Trophoblast cell (in vitro differentiated cells and primary cell): ENCODE data around the gene KLHL26.
"Not testable (repeated sequence)": the region's sequence is repeated elsewhere in the genome, so short reads cannot be mapped to it uniquely, and the experiment has no call there.

Experiments used
- DNase-seq, 2 donors: peaks; one replicate each; pipeline ENCODE4 v3.0.0-alpha.2; 2016
- H2AFZ ChIP-seq: 2 replicates; pipeline ENCODE4 v1.6.1; 2013; ENCODE audit warnings: low read length, moderate library complexity, mild to moderate bottlenecking; ENCODE audit not compliant: insufficient read depth, poor library complexity
- H2AK5ac ChIP-seq: 2 replicates; pipeline ENCODE4 v1.6.1; 2013; ENCODE audit warnings: mild to moderate bottlenecking, low read length
- H2BK120ac ChIP-seq: 2 replicates; pipeline ENCODE4 v1.6.1; 2013; ENCODE audit warnings: low read length, mild to moderate bottlenecking, moderate library complexity; ENCODE audit not compliant: insufficient read depth, poor library complexity
- H2BK12ac ChIP-seq: 2 replicates; pipeline ENCODE4 v1.6.1; 2013; ENCODE audit warnings: mild to moderate bottlenecking, low read length, moderate library complexity
- H2BK5ac ChIP-seq: 2 replicates; pipeline ENCODE4 v1.6.1; 2013; ENCODE audit warnings: low read length, low read depth, moderate library complexity, mild to moderate bottlenecking; ENCODE audit not compliant: poor library complexity
- H3K14ac ChIP-seq: 2 replicates; pipeline ENCODE4 v1.6.1; 2013; ENCODE audit warnings: mild to moderate bottlenecking, low read length
- H3K18ac ChIP-seq: 2 replicates; pipeline ENCODE4 v1.6.1; 2013; ENCODE audit warnings: mild to moderate bottlenecking, low read length
- H3K23ac ChIP-seq: 2 replicates; pipeline ENCODE4 v1.6.1; 2013; ENCODE audit warnings: low read length
- H3K27ac ChIP-seq: 2 replicates; pipeline ENCODE4 v1.5.1; 2013; ENCODE audit warnings: low read depth, mild to moderate bottlenecking, inconsistent platforms, low read length, moderate library complexity
- H3K27me3 ChIP-seq: 2 replicates; pipeline ENCODE4 v1.6.1; 2013; ENCODE audit warnings: inconsistent platforms, mild to moderate bottlenecking, low read length, moderate library complexity; ENCODE audit not compliant: insufficient read depth
- H3K36me3 ChIP-seq, 2 experiments: 1 replicate in 1 of 2; 2 replicates in 1 of 2; pipeline ENCODE4 v1.6.1; 2013; ENCODE audit warnings: low read length in 2 of 2, mild to moderate bottlenecking in 2 of 2, moderate library complexity in 1 of 2; ENCODE audit not compliant: insufficient read depth in 2 of 2, control insufficient read depth in 1 of 2
- H3K4ac ChIP-seq: 2 replicates; pipeline ENCODE4 v1.6.1; 2013; ENCODE audit warnings: low read depth, mild to moderate bottlenecking, low read length, moderate library complexity
- H3K4me1 ChIP-seq, 2 experiments: 1 replicate in 1 of 2; 2 replicates in 1 of 2; pipeline ENCODE4 v1.6.1; 2013; ENCODE audit warnings: low read length in 2 of 2, mild to moderate bottlenecking in 2 of 2, moderate library complexity in 1 of 2; ENCODE audit not compliant: insufficient read depth in 2 of 2, control insufficient read depth in 1 of 2
- H3K4me2 ChIP-seq: 2 replicates; pipeline ENCODE4 v1.6.1; 2013; ENCODE audit warnings: inconsistent platforms, mild to moderate bottlenecking, low read length, moderate library complexity
- H3K4me3 ChIP-seq: 2 replicates; pipeline ENCODE4 v1.5.1; 2013; ENCODE audit warnings: mild to moderate bottlenecking, low read depth, low read length, inconsistent platforms
- H3K79me1 ChIP-seq: one replicate; pipeline ENCODE4 v1.6.1; 2013; ENCODE audit warnings: low read length
- H3K79me2 ChIP-seq: 2 replicates; pipeline ENCODE4 v1.6.1; 2013; ENCODE audit warnings: low read length, mild to moderate bottlenecking; ENCODE audit not compliant: control insufficient read depth, insufficient read depth, poor library complexity
- H3K9ac ChIP-seq: 2 replicates; pipeline ENCODE4 v1.6.1; 2013; ENCODE audit warnings: mild to moderate bottlenecking, low read length
- H3K9me3 ChIP-seq: 2 replicates; pipeline ENCODE4 v1.6.1; 2013; ENCODE audit warnings: low read depth, mild to moderate bottlenecking, control low read depth, inconsistent platforms, low read length; ENCODE audit not compliant: insufficient read depth
- H4K12ac ChIP-seq: 2 replicates; pipeline ENCODE4 v1.6.1; 2013; ENCODE audit warnings: low read depth, mild to moderate bottlenecking, low read length, moderate library complexity
- H4K8ac ChIP-seq: 2 replicates; pipeline ENCODE4 v1.6.1; 2013; ENCODE audit warnings: low read depth, mild to moderate bottlenecking, low read length, moderate library complexity
- H4K91ac ChIP-seq: one replicate; pipeline ENCODE4 v1.6.1; 2013; ENCODE audit warnings: low read depth, mild to moderate bottlenecking, low read length, moderate library complexity
- WGBS: extraction: QIAGEN DNeasy Blood & Tissue Kit; methylation state at CpG from one replicate; pipeline ENCODE4 v1.1.7; 2013; ENCODE audit warnings: missing lambda C conversion rate; ENCODE audit not compliant: insufficient read length, insufficient coverage; ENCODE audit errors: extremely low coverage; 5-methylcytosine and 5-hydroxymethylcytosine counted together

The KLHL26 gene

GRCh38 chr19:18589380-18590272 lies 47.2 kb upstream of the KLHL26 start:
- Histone ChIP-seq H2BK5ac (peak overlapping the region; percentile 26), H4K91ac (peak overlapping the region; percentile 22), H3K9ac (peak overlapping the region; percentile 64), H2BK12ac (no peak overlapping the region), H3K14ac (peak overlapping the region; percentile 6), H3K79me1 (peaks cover 16% of the 10 kb centered on the region), H3K4ac (peak overlapping the region; percentile 18), H3K27me3 (no peaks in the 10 kb centered on the region), H3K18ac (peak overlapping the region; percentile 43), H2AK5ac (peak overlapping the region; percentile 16), H3K4me3 (peak overlapping the region; percentile 84), H3K27ac (peak overlapping the region; percentile 94), H3K79me2 (peaks cover 6% of the 10 kb centered on the region), H4K8ac (peak overlapping the region; percentile 64), H4K12ac (peak overlapping the region; percentile 1), H3K4me2 (peak overlapping the region; percentile 87), H2BK120ac (peak overlapping the region; percentile 47), H3K4me1 (peaks cover 8 to 17% of the 10 kb centered on the region in 2 experiments), H3K9me3 (peaks cover 6% of the 10 kb centered on the region), H2AFZ (peak overlapping the region; percentile 38), H3K36me3 (peaks cover 4 to 6% of the 10 kb centered on the region in 2 experiments), H3K23ac (no peak overlapping the region)
- peak; percentile 80 to 83 for DNase-seq
- no CpG with 5 or more reads among the region's 52 CpGs for WGBS

GRCh38 chr19:18590273-18591272 lies 46.3 kb upstream of the KLHL26 start:
- Histone ChIP-seq H3K18ac (no peak overlapping the region), H3K14ac (no peak overlapping the region), H3K4me1 (peaks cover 11 to 20% of the 10 kb centered on the region in 2 experiments), H4K91ac (no peak overlapping the region), H3K9me3 (peaks cover 6% of the 10 kb centered on the region), H3K27me3 (no peaks in the 10 kb centered on the region), H3K79me1 (peaks cover 16% of the 10 kb centered on the region), H2AFZ (peak overlapping the region; percentile 10), H2AK5ac (no peak overlapping the region), H2BK5ac (no peak overlapping the region), H3K4me2 (peak overlapping the region; percentile 87), H2BK12ac (no peak overlapping the region), H3K27ac (peak overlapping the region; percentile 32), H3K4me3 (peak overlapping the region; percentile 46), H4K8ac (peak overlapping the region; percentile 44), H3K36me3 (peaks cover 4 to 6% of the 10 kb centered on the region in 2 experiments), H2BK120ac (no peak overlapping the region), H3K4ac (no peak overlapping the region), H4K12ac (peak overlapping the region; percentile 32), H3K9ac (no peak overlapping the region), H3K23ac (no peak overlapping the region), H3K79me2 (peaks cover 6% of the 10 kb centered on the region)
- no CpG with 5 or more reads among the region's 40 CpGs for WGBS
- peak in 1 of 2 donors; percentile 39 for DNase-seq

GRCh38 chr19:18591735-18592385 lies 45.0 kb upstream of the KLHL26 start:
- H2BK120ac ChIP-seq = no peak overlapping the region
- H3K79me2 ChIP-seq = peaks cover 6% of the 10 kb centered on the region
- H4K91ac ChIP-seq = no peak overlapping the region
- no peak overlapping the region for H3K4me2 ChIP-seq
- no peak for DNase-seq
- H4K12ac ChIP-seq = no peak overlapping the region
- H3K4ac ChIP-seq = no peak overlapping the region
- peaks cover 11 to 21% of the 10 kb centered on the region in 2 experiments for H3K4me1 ChIP-seq
- no peak overlapping the region for H3K9ac ChIP-seq
- no peaks in the 10 kb centered on the region for H3K27me3 ChIP-seq
- H3K14ac ChIP-seq = no peak overlapping the region
- WGBS = no CpG with 5 or more reads among the region's 22 CpGs
- no peak overlapping the region for H3K18ac ChIP-seq
- H4K8ac ChIP-seq = no peak overlapping the region
- peaks cover 16% of the 10 kb centered on the region for H3K79me1 ChIP-seq
- H3K4me3 ChIP-seq = no peak overlapping the region
- H3K36me3 ChIP-seq = peaks cover 4 to 6% of the 10 kb centered on the region in 2 experiments
- H3K23ac ChIP-seq = no peak overlapping the region
- H2BK12ac ChIP-seq = no peak overlapping the region
- H3K9me3 ChIP-seq = peaks cover 6% of the 10 kb centered on the region
- no peak overlapping the region for H2BK5ac ChIP-seq
- no peak overlapping the region for H2AK5ac ChIP-seq
- H2AFZ ChIP-seq = no peak overlapping the region
- H3K27ac ChIP-seq = no peak overlapping the region

- H2BK5ac ChIP-seq, H4K12ac ChIP-seq, H3K4me3 ChIP-seq, H3K18ac ChIP-seq, H2BK120ac ChIP-seq, H4K91ac ChIP-seq, H3K36me3 ChIP-seq, H3K4ac ChIP-seq, H2BK12ac ChIP-seq, DNase-seq, H2AFZ ChIP-seq, H2AK5ac ChIP-seq, H3K27ac ChIP-seq, H3K9ac ChIP-seq, H3K27me3 ChIP-seq, H3K4me2 ChIP-seq, H3K79me2 ChIP-seq, H3K23ac ChIP-seq, H3K14ac ChIP-seq, H3K9me3 ChIP-seq, H4K8ac ChIP-seq: not testable (repeated sequence)
- Histone ChIP-seq H3K4me1 (peaks cover 11 to 22% of the 10 kb centered on the region in 2 experiments), H3K79me1 (peaks cover 16% of the 10 kb centered on the region)
- no CpG with 5 or more reads among the region's 5 CpGs for WGBS
Measured at GRCh38 chr19:18592732-18593131, 44.1 kb upstream of the KLHL26 start.
